K562 (cell line): ENCODE measurements around the gene CNGA4. TPM values are rescaled to one million over a fixed set of nuclear protein-coding genes. Genes with fewer than 3 reads are reported as not detected.

ENCODE experiments used
- BACH1 ChIP-seq: fragments of 200-800 bp; sonication (Bioruptor generic); IDR thresholded peaks from 2 replicates; pipeline ENCODE4 v1.6.1; 2016; ENCODE audit warnings: missing genetic modification characterization, missing compliant biosample characterization
- CSDE1 ChIP-seq, 2 experiments: fragments of 450-650 bp; IDR thresholded peaks; 2 replicates each; pipeline ENCODE4 v1.6.1; 2016; ENCODE audit warnings: mild to moderate bottlenecking in 1 of 2
- FOXM1 ChIP-seq, 2 experiments: fragments of 450-650 bp in 1 of 2; sonication (generic) in 1 of 2; formaldehyde crosslinking in 1 of 2; IDR thresholded peaks; 2 replicates each; pipeline versions ENCODE4 v1.6.1 to v1.9.0; 2017 to 2022; ENCODE audit warnings: low read depth in 2 of 2, mild to moderate bottlenecking in 2 of 2, missing genetic modification reagents in 1 of 2, moderate library complexity in 1 of 2
- MAFG ChIP-seq: fragments of 450-650 bp; conservative IDR thresholded peaks from 2 replicates; pipeline ENCODE4 v1.6.1; 2016; ENCODE audit warnings: missing genetic modification characterization, missing compliant biosample characterization
- SAP30 ChIP-seq: fragments of 200-600 bp; sonication (generic); IDR thresholded peaks from 2 replicates; pipeline ENCODE4 v1.6.1; 2012; ENCODE audit warnings: borderline replicate concordance, low read depth, mild to moderate bottlenecking, moderate library complexity, low read length, control low read depth, inconsistent platforms; ENCODE audit not compliant: insufficient read depth, poor library complexity, severe bottlenecking
- polyA plus RNA-seq, 8 experiments: library from polyadenylated mRNA; depleted of rRNA in 4 of 8; stranded (reverse) in 5 of 8; unstranded in 3 of 8; fragments of >200 nt; fragmentation: Nextera tagmentation in 2 of 8; fragmentation: Illumina TruSeq in 1 of 8; extraction: Ambion mirVana in 2 of 8; extraction: Trizol in 1 of 8; gene quantifications; 2 replicates each; pipeline versions ENCODE4 v1.2.1 to v1.2.3, GENCODE V29; 2011 to 2014; ENCODE audit warnings: inconsistent platforms in 1 of 8, missing spikeins in 1 of 8
- total RNA-seq, 7 experiments: library from RNA; depleted of rRNA in 6 of 7; stranded (reverse); fragments of >200 nt in 6 of 7; fragmentation: Illumina TruSeq in 2 of 7; extraction: Trizol in 2 of 7; gene quantifications; 2 replicates each; pipeline versions ENCODE4 v1.2.1 to v1.2.3, GENCODE V29; 2011 to 2021; ENCODE audit warnings: low replicate concordance in 1 of 7
- TF ChIP-seq, protein P1 (sequence below): fragments of 250-450 bp; sonication (Bioruptor Pico); IDR thresholded peaks from 2 replicates; pipeline ENCODE4 v1.4.0; 2020; ENCODE audit warnings: mild to moderate bottlenecking
- TF ChIP-seq, protein P2 (sequence below): fragments of 250-450 bp; sonication (Bioruptor Pico); IDR thresholded peaks from 2 replicates; pipeline ENCODE4 v1.5.1; 2021; ENCODE audit warnings: mild to moderate bottlenecking

CNGA4 gene
- total and polyA plus RNA-seq, 9 of the 15 experiments (the other 6 are each of a cell fraction or from before 2014, with no cell fraction given), result 0.04 to 0.09 (median 0.06) TPM; not detected in 6

DNA sequence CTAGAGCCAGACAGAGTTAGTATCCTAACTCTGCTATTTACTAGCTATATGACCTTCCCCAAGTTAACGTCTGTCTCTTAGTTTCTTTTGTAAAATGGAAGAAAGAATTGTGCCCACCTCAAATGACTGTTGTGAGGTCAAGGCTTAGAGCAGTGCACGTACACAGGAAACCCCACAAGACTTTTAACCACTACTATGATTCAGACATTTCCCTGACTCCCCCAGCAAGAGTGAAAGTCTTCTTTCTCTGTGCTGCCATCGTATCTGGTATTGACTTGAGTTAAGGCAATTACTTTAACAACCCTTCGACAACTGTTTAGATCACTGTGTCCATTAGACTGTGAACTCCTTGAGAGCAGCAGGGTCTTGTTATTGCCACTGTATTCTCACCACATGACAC lies 42.5 kb upstream of the CNGA4 start (continued):
- no peak for TF ChIP-seq BACH1 (tag)
- TF ChIP-seq CSDE1 (IDR thresholded peaks at IDR 0.05), result no peak
- TF ChIP-seq SAP30, result no peak
- TF ChIP-seq, protein P1, sequence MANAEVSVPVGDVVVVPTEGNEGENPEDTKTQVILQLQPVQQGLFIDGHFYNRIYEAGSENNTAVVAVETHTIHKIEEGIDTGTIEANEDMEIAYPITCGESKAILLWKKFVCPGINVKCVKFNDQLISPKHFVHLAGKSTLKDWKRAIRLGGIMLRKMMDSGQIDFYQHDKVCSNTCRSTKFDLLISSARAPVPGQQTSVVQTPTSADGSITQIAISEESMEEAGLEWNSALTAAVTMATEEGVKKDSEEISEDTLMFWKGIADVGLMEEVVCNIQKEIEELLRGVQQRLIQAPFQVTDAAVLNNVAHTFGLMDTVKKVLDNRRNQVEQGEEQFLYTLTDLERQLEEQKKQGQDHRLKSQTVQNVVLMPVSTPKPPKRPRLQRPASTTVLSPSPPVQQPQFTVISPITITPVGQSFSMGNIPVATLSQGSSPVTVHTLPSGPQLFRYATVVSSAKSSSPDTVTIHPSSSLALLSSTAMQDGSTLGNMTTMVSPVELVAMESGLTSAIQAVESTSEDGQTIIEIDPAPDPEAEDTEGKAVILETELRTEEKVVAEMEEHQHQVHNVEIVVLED, result no peak
- TF ChIP-seq MAFG (tag), result no peak
- TF ChIP-seq, protein P2, sequence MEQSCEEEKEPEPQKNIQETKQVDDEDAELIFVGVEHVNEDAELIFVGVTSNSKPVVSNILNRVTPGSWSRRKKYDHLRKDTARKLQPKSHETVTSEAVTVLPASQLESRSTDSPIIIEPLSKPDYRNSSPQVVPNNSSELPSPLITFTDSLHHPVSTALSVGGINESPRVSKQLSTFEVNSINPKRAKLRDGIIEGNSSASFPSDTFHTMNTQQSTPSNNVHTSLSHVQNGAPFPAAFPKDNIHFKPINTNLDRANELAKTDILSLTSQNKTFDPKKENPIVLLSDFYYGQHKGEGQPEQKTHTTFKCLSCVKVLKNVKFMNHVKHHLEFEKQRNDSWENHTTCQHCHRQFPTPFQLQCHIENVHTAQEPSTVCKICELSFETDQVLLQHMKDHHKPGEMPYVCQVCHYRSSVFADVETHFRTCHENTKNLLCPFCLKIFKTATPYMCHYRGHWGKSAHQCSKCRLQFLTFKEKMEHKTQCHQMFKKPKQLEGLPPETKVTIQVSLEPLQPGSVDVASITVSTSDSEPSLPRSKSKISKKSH (CRISPR knock-in tag), result no peak
- no peak for TF ChIP-seq FOXM1 (IDR thresholded peaks at IDR 0.05; ENCODE audit: low read depth)
- no peak for TF ChIP-seq FOXM1 (CRISPR knock-in tag; IDR thresholded peaks at IDR 0.05; ENCODE audit: low read depth)
